A549 (cell line): ENCODE measurements around the gene SEC62. TPM values are rescaled to one million over a fixed set of nuclear protein-coding genes. Genes with fewer than 3 reads are reported as not detected.

Experiments
- ATAC-seq, 2 experiments: fragments of 200-7000 bp in 1 of 2; fragments of >200 bp in 1 of 2; cut with Nextera tagmentation in 1 of 2; cut with Tn5 transposase in 1 of 2; 3 replicates each; pipeline versions ENCODE4 v1.8.0 to v1.9.1; 2018 to 2020; ENCODE audit warnings: mild to moderate bottlenecking in 1 of 2, moderate library complexity in 1 of 2
- CTCF ChIA-PET: fragments of 300-600 bp; sonication (Branson Sonifier 250); formaldehyde crosslinking; extraction: SDS; loops from one replicate; lab custom pipeline; 2021; ENCODE audit warnings: antibody characterized with exemption, inconsistent platforms; lab: Yijun Ruan, JAX
- POLR2A ChIA-PET: fragments of 350-600 bp; formaldehyde crosslinking; extraction: SDS; loops from one replicate; lab custom pipeline; 2021; ENCODE audit warnings: antibody characterized with exemption, inconsistent platforms; lab: Yijun Ruan, JAX
- DNase-seq, 2 experiments: peaks; one replicate each; pipeline versions ENCODE4 v3.0.0 to v3.0.0-alpha.2; 2011 to 2016; ENCODE audit warnings: low read depth in 1 of 2, low spot score in 1 of 2
- FAIRE-seq: peaks from 2 replicates; lab custom pipeline; 2011; peaks lifted over from hg19 to GRCh38; lab: Jason Lieb, UNC
- H3K27ac ChIP-seq, 2 experiments: fragments of >200 bp; sonication (Bioruptor Twin); formaldehyde crosslinking; 3 replicates each; pipeline ENCODE4 v1.5.1; 2016 to 2017
- H3K4me1 ChIP-seq: fragments of >200 bp; sonication (Bioruptor Twin); formaldehyde crosslinking; 3 replicates; pipeline ENCODE4 v1.6.1; 2016
- H3K4me2 ChIP-seq: fragments of >200 bp; sonication (Bioruptor Twin); formaldehyde crosslinking; 3 replicates; pipeline ENCODE4 v1.6.1; 2016
- H3K4me3 ChIP-seq: fragments of >200 bp; sonication (Bioruptor Twin); formaldehyde crosslinking; 3 replicates; pipeline ENCODE4 v1.5.1; 2016
- H3K9me3 ChIP-seq: fragments of >200 bp; sonication (Bioruptor Twin); formaldehyde crosslinking; 3 replicates; pipeline ENCODE4 v1.6.1; 2016
- CEBPB ChIP-seq, 2 experiments: fragments of >200 bp in 1 of 2; sonication (Bioruptor Twin) in 1 of 2; formaldehyde crosslinking in 1 of 2; IDR thresholded peaks; 2 replicates each; pipeline ENCODE4 v1.6.1; 2012 to 2016
- CHD4 ChIP-seq: fragments of 200-600 bp; sonication (generic); IDR thresholded peaks from 2 replicates; pipeline ENCODE4 v1.6.1; 2016; ENCODE audit warnings: antibody characterized with exemption, mild to moderate bottlenecking, borderline replicate concordance
- EP300 ChIP-seq, 2 experiments: fragments of >200 bp; sonication (Bioruptor Twin); formaldehyde crosslinking; IDR thresholded peaks; 2 replicates in 1 of 2; 3 replicates in 1 of 2; pipeline ENCODE4 v1.6.1; 2016 to 2017
- FOSL2 ChIP-seq, 2 experiments: fragments of 450-650 bp in 1 of 2; fragments of >200 bp in 1 of 2; sonication (Bioruptor Twin) in 1 of 2; formaldehyde crosslinking; IDR thresholded peaks; 2 replicates each; pipeline versions ENCODE4 v1.5.0 to v1.6.1; 2016 to 2020; ENCODE audit warnings: mild to moderate bottlenecking in 1 of 2, moderate library complexity in 1 of 2
- GATA3 ChIP-seq: IDR thresholded peaks from 2 replicates; pipeline ENCODE4 v1.6.1; 2012; ENCODE audit warnings: borderline replicate concordance
- HDAC2 ChIP-seq: fragments of 200-600 bp; sonication (generic); IDR thresholded peaks from 2 replicates; pipeline ENCODE4 v1.6.1; 2016
- HEYL ChIP-seq: fragments of 250-450 bp; sonication (Bioruptor Pico); IDR thresholded peaks from 2 replicates; pipeline ENCODE4 v1.8.0; 2021; ENCODE audit warnings: mild to moderate bottlenecking, moderate library complexity
- HOXA7 ChIP-seq: fragments of 250-450 bp; sonication (Bioruptor Pico); IDR thresholded peaks from 2 replicates; pipeline ENCODE4 v1.5.0; 2020; ENCODE audit warnings: mild to moderate bottlenecking, moderate library complexity
- HOXB5 ChIP-seq: fragments of 250-450 bp; sonication (Bioruptor Pico); IDR thresholded peaks from 2 replicates; pipeline ENCODE4 v1.5.0; 2020; ENCODE audit warnings: mild to moderate bottlenecking, moderate library complexity
- JUNB ChIP-seq: fragments of >200 bp; sonication (Bioruptor Twin); formaldehyde crosslinking; IDR thresholded peaks from 2 replicates; pipeline ENCODE4 v1.6.1; 2016
- KDM1A ChIP-seq: fragments of 200-600 bp; sonication (generic); IDR thresholded peaks from 2 replicates; pipeline ENCODE4 v1.6.1; 2016; ENCODE audit warnings: low read depth, mild to moderate bottlenecking
- KDM5A ChIP-seq: fragments of 200-600 bp; sonication (generic); IDR thresholded peaks from 2 replicates; pipeline ENCODE4 v1.6.1; 2016; ENCODE audit warnings: antibody characterized with exemption, mild to moderate bottlenecking
- MAZ ChIP-seq: fragments of 150-350 bp; IDR thresholded peaks from 2 replicates; pipeline ENCODE4 v1.6.1; 2014; ENCODE audit warnings: antibody characterized with exemption, low read depth, low read length, borderline replicate concordance
- MYC ChIP-seq: IDR thresholded peaks from 2 replicates; pipeline ENCODE4 v1.6.1; 2012; ENCODE audit warnings: mild to moderate bottlenecking, inconsistent platforms, low read length, improper control_type of control experiment, borderline replicate concordance
- NFE2L2 ChIP-seq: fragments of 150-350 bp; conservative IDR thresholded peaks from 2 replicates; pipeline ENCODE4 v1.6.1; 2014; ENCODE audit warnings: low read length
- NR3C1 ChIP-seq: fragments of >200 bp; sonication (Bioruptor Twin); formaldehyde crosslinking; IDR thresholded peaks from 3 replicates; pipeline ENCODE4 v1.6.1; 2017
- POLR2A ChIP-seq: IDR thresholded peaks from 2 replicates; pipeline ENCODE4 v1.6.1; 2012; ENCODE audit warnings: mild to moderate bottlenecking, low read length
- RFX5 ChIP-seq: fragments of 450-650 bp; IDR thresholded peaks from 2 replicates; pipeline ENCODE4 v1.7.1; 2014; ENCODE audit warnings: antibody characterized with exemption, mild to moderate bottlenecking, moderate library complexity
- RNF2 ChIP-seq: fragments of 200-600 bp; sonication (generic); IDR thresholded peaks from 2 replicates; pipeline ENCODE4 v1.6.1; 2016; ENCODE audit warnings: low read depth, mild to moderate bottlenecking, antibody characterized with exemption, moderate library complexity, borderline replicate concordance
- SMC3 ChIP-seq: fragments of >200 bp; sonication (Bioruptor Twin); formaldehyde crosslinking; IDR thresholded peaks from 3 replicates; pipeline ENCODE4 v1.6.1; 2018; ENCODE audit warnings: inconsistent platforms
- TP53 ChIP-seq: fragments of 250-450 bp; sonication (Bioruptor Pico); IDR thresholded peaks from 2 replicates; pipeline ENCODE4 v1.5.0; 2021; ENCODE audit warnings: mild to moderate bottlenecking, moderate library complexity
- ZC3H11A ChIP-seq: fragments of 450-650 bp; IDR thresholded peaks from 2 replicates; pipeline ENCODE4 v1.6.1; 2014; ENCODE audit warnings: antibody characterized with exemption, mild to moderate bottlenecking
- WGBS: methylation state at CpG from one replicate; pipeline ENCODE4 v1.1.6; 2017; ENCODE audit errors: missing lambda C conversion rate; 5-methylcytosine and 5-hydroxymethylcytosine counted together
- polyA plus RNA-seq, 4 experiments: library from polyadenylated mRNA; depleted of rRNA in 3 of 4; stranded (reverse); fragments of >200 nt; fragmentation: RNase III in 1 of 4; extraction: RNeasy Plus Mini Kit Qiagen cat#74134 plus additional on column Dnase treatment in 1 of 4; gene quantifications; 2 replicates in 3 of 4; 3 replicates in 1 of 4; pipeline ENCODE4 v1.2.3, GENCODE V29; 2011 to 2017
- TF ChIP-seq, protein P1 (sequence below): IDR thresholded peaks from 2 replicates; pipeline ENCODE4 v1.6.1; 2012; ENCODE audit warnings: low read depth, borderline replicate concordance
- TF ChIP-seq, protein P2 (sequence below): fragments of 250-450 bp; sonication (Bioruptor Pico); IDR thresholded peaks from 2 replicates; pipeline ENCODE4 v1.5.0; 2020; ENCODE audit warnings: low read depth, mild to moderate bottlenecking, moderate library complexity
- TF ChIP-seq, protein P3 (sequence below): IDR thresholded peaks from 2 replicates; pipeline ENCODE4 v1.6.1; 2012

Gene SEC62
- polyA plus RNA-seq, 2 of the 4 experiments (the other 2 are of a cell fraction): 84.5 to 107 TPM

DNA sequence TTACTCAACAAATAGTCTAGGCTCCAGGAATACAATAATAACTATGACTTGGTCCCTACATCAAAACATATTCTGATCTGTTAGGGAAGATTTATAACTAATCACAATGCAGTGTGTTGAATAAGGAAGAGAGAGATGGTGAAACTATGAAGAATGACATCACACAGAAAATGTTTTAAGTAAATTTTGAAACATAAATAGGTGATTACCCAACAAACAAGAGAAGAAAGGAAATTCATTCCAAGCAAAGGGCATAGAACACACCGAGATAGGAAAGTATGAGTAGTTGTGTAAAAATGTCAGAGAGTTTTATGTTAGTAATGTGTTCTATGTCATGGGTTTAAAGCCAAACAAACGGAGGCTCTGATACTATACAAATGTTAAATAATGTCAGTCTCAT lies 13.4 kb downstream of the SEC62 start:
- FAIRE-seq (no peak), ATAC-seq (peak; percentile 36 to 59; a peak in 3 of 6 replicates), DNase-seq (no peak)
- WGBS: 38% methylated on average over 2 of the region's 2 CpGs
- POLR2A ChIA-PET: no interaction called here
- CTCF ChIA-PET: interaction anchor here (0.6 kb wide), 1 partner anchor 172 kb away, joined by 3 read pairs; no protein-coding TSS in a partner anchor
- H3K4me2 ChIP-seq: peak overlapping the region; percentile 11; the same call in 1 of the 3 replicates
- TF ChIP-seq JUNB (0 out of 2 replicates have a peak, but pooled peaks have one; percentile 31), HDAC2 (no peak), HOXB5 (CRISPR knock-in tag) (no peak), FOSL2 (IDR thresholded peaks at IDR 0.05) (no peak), FOSL2 (CRISPR knock-in tag; IDR thresholded peaks at IDR 0.05) (peak; percentile 44; the same call in 1 of the 2 replicates), ZC3H11A (no peak), HEYL (CRISPR knock-in tag) (no peak), CEBPB (IDR thresholded peaks at IDR 0.05) (peak in 1 of 2 experiments; percentile 55; a peak in 1 of 4 replicates), NFE2L2 (no peak), KDM5A (no peak), CHD4 (no peak)
- no peaks in the 10 kb centered on the region for H3K9me3 ChIP-seq
- no peak overlapping the region for H3K27ac ChIP-seq
- H3K4me3 ChIP-seq: no peak overlapping the region
- H3K4me1 ChIP-seq: peaks cover 15% of the 10 kb centered on the region; the same call in 2 of the 3 replicates

DNA sequence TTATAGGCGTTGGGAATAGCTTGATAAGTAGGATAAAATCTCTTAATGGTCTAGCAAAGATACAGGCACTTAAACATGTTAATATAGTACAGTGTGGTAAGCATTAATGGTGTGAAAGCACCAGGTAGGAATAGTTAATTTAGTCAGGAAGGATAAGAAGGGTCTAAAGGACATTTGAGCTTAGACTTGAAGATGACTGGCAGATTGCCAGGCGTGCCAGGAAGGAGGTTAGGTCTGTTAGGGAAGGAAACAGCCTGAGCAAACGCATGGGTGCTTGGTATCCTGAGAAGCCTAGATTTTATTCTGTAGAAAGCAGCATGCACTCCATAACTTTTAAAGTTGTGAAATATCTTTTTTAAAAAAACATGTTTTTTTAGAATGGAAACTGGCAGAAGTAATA lies 17.7 kb downstream of the SEC62 start:
- no peak for DNase-seq
- Histone ChIP-seq H3K9me3 (no peaks in the 10 kb centered on the region), H3K4me1 (peaks cover 14% of the 10 kb centered on the region; the same call in 2 of the 3 replicates), H3K4me3 (no peak overlapping the region), H3K4me2 (no peak overlapping the region), H3K27ac (no peak overlapping the region)
- no peak for TF ChIP-seq RNF2
- TF ChIP-seq HOXA7: no peak
- no peak for TF ChIP-seq GATA3
- no peak for TF ChIP-seq NFE2L2
- no peak for TF ChIP-seq SMC3
- TF ChIP-seq, protein P1, sequence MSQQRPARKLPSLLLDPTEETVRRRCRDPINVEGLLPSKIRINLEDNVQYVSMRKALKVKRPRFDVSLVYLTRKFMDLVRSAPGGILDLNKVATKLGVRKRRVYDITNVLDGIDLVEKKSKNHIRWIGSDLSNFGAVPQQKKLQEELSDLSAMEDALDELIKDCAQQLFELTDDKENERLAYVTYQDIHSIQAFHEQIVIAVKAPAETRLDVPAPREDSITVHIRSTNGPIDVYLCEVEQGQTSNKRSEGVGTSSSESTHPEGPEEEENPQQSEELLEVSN: no peak
- TF ChIP-seq TP53 (CRISPR knock-in tag): no peak
- TF ChIP-seq KDM1A: no peak
- no peak for TF ChIP-seq MYC
- TF ChIP-seq POLR2A: no peak
- no peak for TF ChIP-seq EP300 (IDR thresholded peaks at IDR 0.05)
- TF ChIP-seq, protein P2, sequence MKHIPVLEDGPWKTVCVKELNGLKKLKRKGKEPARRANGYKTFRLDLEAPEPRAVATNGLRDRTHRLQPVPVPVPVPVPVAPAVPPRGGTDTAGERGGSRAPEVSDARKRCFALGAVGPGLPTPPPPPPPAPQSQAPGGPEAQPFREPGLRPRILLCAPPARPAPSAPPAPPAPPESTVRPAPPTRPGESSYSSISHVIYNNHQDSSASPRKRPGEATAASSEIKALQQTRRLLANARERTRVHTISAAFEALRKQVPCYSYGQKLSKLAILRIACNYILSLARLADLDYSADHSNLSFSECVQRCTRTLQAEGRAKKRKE (CRISPR knock-in tag): no peak
- no peak for TF ChIP-seq NR3C1
- WGBS: 88% methylated on average over 3 of the region's 3 CpGs
- no peak for FAIRE-seq
- POLR2A ChIA-PET: no interaction called here
- no peak for ATAC-seq
- CTCF ChIA-PET: no interaction called here

- Histone ChIP-seq H3K4me2 (no peak overlapping the region), H3K9me3 (no peaks in the 10 kb centered on the region), H3K4me1 (0 out of 3 replicates have a peak, but pooled peaks cover 3% of the 10 kb centered on the region), H3K4me3 (no peak overlapping the region), H3K27ac (no peak overlapping the region)
- WGBS: 97% methylated on average over 4 of the region's 4 CpGs
- DNase-seq (no peak), ATAC-seq (no peak), FAIRE-seq (no peak)
- ChIA-PET CTCF (no interaction called here), POLR2A (no interaction called here)
- TF ChIP-seq HOXB5 (CRISPR knock-in tag): no peak
- TF ChIP-seq KDM1A: no peak
- no peak for TF ChIP-seq RFX5
- TF ChIP-seq, protein P3, sequence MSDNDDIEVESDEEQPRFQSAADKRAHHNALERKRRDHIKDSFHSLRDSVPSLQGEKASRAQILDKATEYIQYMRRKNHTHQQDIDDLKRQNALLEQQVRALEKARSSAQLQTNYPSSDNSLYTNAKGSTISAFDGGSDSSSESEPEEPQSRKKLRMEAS: no peak
- no peak for TF ChIP-seq MAZ
- no peak for TF ChIP-seq NFE2L2
Measured at GRCh38 chr3:169990431-169990830, 23.8 kb downstream of the SEC62 start.
